HG03571 (cell line): ENCODE data around the gene SRPK2.

ENCODE experiments used
- ATAC-seq: cut with Tn5 transposase; IDR thresholded peaks from one replicate; pipeline ENCODE4 v1.9.1; 2021; ENCODE audit not compliant: unreplicated experiment

The SRPK2 gene

DNA sequence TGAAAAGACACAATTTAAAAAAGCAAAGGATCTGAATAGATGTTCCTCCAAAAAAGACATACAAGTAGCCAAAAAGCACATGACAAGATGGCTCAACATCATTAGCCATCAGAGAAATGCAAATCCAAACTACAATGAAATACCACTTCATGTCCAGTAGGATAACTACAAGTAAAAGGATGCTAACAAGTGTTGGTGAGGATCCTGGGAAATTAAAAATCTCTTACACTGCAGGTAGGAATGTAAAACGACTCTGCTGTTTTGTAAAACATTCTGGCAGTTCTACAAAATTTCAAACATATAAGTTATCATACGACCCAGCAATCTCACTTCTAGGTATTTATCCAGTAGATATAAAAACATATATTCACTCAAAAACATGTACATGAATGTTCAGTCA is 161.3 kb downstream of the SRPK2 start:
- ATAC-seq: no peak

DNA sequence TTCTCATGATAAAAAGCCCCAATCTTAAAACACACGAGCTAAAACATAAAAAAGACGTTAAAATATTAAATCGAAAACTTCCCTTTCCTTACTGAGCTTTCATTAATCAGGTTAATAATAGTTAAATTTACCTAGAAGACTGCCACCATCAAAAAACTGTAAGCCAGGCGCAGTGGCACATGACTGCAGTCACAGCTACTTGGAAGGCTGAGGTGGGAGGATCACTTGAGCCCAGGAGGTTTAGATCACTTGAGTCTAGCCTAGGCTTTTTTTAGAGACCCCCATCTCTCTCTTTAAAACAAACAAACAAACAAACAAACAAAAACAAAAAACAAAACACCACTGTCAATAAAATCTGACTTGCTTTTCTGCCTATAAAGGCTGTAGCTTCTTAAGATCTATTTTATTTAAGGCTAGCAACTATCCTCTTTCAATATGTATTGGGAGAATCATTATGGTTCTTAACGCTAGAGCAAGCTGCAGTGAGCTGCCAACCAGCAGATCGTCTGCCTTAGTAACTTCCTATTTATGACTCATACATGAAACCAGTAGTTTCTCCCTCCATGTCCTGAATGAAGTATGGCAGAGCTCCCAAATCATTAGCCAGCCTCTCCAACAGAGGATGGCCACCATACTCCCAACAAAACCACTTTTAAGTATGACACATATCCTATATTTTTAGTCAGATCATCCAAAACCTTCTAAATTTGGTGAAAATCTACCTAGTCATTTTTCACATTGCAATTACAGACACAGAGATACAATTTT is 163.7 kb downstream of the SRPK2 start:
- ATAC-seq: peak; percentile 94

DNA sequence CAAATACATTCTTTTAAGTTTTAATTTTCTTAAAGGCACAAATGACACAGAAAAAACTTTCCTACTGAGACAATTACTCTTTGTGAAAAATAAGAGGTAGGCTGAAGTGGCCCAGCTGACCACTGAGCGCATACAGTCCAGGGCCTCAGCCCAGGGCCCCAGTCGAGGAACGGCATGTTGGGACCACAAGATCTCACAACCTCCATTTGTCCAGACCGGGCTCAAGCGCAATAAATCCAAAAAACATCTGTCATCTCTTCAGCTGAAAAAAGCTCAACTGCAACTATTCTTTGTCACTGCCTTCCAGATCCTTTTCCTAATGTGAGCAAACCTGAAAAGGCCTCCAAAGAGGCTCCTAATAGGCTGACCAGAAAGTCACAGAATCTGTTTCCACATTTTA is 165.8 kb downstream of the SRPK2 start:
- ATAC-seq: no peak

DNA sequence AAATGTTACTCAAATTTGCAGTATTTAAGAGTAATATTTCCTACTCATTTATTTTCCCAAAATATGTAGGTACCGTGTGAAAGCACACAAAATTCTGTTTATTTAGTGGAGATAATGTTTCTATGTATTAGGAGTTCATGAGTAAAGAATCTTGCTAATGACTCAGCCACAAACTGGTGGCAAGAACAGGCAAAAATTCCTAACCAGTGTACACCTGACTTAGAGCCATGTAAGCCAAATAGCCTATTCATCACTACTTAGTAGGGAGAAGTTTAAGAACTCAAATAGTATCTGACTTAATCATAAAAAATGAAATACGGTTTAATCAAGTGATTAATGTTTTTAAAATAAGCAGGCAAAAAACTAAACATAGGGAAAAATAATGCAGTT is 169.0 kb downstream of the SRPK2 start:
- ATAC-seq: no peak

DNA sequence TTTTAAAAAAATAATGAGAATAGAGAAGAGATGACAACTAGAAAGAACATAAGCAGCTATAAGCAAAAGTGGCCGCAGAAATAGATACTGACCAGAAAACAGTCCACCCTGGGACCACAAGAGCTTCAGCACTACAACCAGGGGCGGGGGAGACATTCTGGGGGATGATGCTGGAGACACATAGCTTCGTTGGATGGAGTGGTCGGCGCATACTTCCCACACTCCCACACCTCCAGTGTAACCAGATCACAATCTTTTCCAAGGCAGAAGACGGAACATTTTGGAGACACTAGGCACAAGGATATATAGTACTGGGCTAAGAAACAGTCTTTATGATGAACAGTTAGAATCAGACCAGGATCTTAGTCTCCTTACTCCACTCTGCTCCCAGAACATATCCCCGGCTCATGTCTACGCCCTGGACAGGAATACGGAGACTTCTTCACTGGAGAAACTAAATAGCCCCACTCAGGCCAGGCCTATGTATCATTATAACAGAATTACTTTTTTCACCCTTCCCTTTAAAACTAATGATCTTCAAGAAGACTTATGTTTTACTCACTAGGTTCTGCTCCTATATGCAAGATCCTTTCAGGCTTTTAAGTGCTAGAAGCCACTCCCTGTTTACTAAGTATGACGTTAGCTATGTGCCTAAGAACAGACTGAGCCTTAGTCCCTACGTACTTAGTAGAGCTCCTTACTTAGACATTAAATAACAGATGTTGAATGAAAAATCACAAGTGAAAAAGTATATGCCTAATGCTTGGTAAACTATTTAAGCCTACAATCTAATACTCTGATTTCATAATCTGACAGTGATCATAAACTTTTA is 169.6 kb downstream of the SRPK2 start:
- no peak for ATAC-seq

DNA sequence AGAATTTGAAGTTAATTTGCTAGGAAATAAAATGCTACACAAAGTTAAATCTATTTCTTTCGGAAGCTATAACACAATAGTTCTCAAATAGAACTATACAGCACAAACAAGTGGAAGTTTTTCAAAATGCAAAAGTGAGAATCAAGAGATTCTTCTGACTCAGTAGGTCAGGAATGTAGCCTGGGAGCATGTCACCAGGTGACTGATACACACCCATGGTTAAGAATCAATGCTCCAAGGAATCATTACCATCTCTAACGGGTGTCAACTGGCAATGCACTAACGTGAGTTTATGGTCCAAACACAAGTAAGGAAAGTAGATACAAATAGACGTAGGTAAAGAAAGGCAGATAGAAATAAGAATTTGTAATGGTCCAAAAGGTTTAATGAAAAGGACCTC is 170.5 kb downstream of the SRPK2 start:
- ATAC-seq: no peak

DNA sequence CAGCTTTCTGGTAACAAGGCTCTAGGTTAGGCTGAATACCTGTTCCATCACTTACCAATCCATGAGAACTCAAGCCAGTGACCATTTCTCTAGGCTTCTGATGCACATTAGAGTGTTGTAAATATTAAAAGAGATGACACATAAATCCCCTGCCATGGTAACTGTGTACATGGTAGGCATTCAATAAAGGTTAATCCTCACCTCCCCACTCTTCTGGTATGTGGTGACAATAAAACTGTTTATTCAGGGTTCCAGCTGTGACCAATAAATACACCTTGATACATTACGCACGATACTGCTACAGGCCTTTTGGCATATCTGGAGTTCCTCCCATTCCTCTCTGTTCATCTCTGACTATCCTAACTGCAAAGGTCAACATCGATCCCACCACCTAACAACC is 171.9 kb downstream of the SRPK2 start:
- ATAC-seq: no peak

DNA sequence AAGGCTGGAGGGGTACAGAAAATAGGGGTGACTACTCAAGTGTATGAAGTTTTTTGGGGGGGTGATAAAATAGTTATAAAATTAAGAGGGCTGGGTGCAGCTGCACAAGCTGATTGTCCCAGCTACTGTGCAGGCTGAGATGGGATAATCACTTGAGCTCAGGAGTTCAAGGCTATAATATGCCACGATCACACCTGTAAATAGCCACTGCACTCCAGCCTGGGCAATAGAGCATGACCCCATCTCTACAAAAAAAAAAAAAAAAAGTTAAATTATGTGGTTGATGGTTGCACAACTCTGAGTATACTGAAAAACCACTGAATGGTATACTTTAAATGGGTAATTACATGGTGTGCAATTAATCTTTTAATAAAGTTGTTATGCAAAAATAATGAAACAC is 172.9 kb downstream of the SRPK2 start:
- no peak for ATAC-seq

DNA sequence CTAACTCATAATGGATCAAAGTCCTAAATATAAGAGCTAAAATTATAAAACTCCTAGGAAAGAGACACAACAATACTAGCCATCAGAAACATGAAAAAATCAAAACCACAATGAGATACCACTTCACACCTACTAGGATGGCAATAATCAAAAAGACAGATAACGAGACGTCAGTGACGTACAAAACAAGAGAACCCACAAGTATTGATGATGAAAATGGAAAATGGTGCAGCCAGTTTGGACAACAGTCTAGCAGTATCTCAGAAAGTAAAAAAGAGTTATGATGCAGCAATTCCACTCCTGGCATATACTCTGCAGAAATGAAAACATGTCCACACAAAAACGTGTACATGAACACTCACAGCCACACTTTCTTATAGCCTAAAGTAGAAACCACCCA is 173.5 kb downstream of the SRPK2 start:
- ATAC-seq: no peak

DNA sequence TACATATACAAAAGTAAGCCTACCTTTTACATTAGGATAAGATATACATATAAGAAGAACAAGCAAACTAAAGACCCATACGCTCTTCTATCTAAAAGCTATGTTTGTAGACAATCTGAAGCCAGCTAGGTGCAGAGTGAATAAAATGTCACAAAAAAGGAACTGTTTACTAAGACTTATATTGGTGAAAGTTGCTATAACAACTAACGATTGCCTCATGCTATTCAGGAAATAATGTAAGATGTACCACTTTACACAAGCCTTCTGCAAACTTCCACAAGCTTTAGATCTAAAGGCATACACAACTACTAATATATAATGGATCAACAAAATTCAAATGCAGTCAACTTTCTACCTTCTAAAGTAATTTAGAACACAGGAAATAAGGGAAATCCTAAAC is 175.1 kb downstream of the SRPK2 start:
- no peak for ATAC-seq

DNA sequence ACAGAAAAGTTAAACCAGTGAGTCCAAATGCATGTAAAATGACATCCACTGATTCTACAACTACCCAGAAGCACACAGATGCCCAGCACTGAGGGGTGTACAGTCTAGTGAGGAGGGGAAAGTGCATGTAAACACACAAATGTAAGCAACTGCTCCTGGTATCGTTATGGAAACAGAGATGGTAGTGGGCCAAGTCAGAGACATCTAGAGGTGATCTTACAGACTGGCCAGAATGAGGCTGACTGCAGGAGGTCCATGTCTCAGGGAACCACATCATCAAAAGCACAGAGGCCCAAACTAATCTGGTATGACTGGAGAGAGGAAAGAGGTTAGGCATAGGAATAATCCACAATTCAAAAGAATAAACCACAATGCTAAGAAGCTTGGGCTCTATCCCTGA is 176.5 kb downstream of the SRPK2 start:
- no peak for ATAC-seq

DNA sequence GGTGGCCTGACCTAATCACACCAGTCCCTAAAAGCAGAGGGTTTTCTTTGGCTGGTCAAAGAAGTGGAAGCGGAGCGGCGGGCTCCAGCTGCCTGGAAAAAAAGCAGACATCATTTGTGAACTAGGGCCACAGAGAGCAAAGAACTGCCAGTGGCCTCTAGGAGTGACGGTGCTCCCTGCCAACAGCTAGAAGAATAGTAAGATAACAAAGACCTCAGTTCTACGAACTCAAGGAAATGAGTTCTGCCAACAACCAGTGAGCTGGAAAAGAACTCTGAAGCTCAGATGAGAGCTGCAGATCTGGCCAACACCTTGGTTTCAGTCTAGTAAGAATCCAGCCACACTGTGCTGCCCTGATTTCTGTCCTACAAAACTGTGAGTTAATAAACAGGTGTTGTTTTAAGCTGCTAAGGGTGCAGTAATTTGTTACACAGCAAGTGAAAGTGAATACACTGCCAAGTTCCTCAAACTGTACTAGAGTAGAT is 178.0 kb downstream of the SRPK2 start:
- peak; percentile 91 for ATAC-seq

DNA sequence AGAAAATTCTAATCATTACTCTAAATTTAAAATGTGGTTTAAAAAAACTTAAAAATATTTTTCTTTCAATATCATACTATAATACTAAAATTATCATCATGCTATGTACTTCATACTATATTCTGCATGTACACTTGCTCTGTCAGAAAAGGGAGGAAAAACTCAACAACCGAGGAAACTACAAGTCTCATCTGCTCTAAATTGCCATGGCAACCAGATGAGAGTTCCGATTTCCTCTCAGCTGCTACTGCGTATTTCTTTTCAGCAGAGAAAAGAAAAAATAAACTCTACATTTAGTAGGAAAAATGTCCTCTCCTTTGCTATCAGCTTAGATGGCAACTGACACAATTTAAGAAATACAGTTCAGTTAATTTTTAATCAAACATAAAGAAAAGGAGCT is 178.9 kb downstream of the SRPK2 start:
- ATAC-seq: no peak

DNA sequence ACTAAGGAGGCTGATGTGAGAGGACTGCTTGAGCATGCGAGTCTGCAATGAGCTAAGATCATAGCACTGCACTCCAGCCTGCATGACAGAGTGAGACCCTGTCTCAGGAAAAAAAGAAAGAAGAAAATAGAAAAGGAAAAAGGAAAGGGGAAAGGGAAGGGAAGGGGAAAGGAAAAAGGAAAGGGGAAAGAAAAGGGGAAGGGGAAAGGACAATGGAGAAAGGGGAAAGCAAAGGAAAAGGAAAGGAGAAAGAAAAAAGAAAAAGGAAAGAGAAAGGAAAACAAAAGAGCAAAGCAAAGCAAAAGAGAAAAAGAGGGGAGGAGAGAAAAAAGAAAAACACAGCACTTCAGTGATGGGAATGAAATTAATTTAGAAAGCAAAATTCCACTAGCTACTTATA is 179.3 kb downstream of the SRPK2 start:
- no peak for ATAC-seq

DNA sequence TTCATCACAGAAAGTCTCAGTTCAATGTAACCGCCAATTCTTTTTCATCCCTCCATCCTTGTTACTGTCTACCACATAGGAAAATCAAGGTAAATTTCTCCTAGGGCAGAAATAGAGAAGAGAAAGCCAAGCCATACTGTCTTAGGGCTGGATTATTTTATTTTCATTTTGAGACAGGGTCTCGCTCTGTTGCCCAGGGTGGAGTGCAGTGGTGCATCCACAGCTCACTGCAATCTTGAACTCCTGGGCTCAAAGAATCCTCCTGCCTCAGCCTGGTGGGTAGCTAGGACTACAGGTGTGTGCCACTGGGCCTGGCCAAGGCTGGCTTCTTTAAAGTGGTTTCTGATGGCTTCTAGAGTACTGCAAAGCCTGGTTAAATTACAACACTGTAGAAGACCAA is 181.7 kb downstream of the SRPK2 start:
- no peak for ATAC-seq

DNA sequence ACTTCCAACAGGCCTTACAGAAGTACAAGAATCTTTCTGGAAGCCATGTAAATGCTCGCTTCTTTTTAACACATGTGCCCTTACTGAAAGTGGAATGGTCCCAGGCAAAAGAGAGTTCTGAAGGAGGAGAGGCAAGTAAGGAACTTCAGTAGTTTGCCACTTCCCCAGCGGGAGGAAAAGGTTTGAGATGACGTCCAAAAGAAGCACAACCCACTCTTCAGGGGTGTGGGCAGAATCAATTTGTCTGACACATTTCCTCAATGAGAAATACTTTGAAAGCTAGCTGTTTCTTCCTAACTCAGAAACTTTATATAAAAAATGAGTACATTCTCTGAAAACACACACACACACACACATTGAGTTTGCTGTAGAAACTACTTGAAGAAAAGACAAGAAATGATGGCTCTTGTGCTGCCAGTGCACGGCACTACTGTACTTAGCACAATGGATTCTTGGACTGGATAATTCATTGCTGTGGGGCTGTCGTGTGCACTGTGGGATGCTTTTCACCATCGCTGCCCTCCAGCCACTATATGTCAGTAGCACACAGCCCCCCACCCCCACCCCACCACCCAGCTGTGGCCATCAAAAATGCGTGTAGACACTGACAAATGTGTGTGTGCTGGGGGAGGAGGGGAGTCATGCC is 183.0 kb downstream of the SRPK2 start:
- no peak for ATAC-seq

DNA sequence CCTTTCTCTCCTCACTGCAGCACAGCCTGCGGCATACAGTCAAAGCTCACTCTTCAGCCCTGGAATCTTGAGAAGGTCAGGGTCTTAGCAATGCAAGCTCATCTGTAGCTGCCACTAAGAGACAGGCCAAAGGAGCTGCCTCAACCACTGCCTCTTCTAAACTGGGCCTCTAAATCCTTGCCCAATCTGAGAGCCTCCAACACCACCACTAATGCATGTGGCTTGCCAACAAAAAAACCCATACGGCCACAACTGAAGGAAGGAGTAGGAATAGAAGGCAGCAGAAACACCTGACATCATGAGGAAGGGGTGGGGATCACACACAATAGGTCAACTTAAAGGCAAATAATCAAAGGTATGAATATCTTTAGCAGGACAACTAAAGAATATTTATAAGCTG is 183.8 kb downstream of the SRPK2 start:
- ATAC-seq: no peak

DNA sequence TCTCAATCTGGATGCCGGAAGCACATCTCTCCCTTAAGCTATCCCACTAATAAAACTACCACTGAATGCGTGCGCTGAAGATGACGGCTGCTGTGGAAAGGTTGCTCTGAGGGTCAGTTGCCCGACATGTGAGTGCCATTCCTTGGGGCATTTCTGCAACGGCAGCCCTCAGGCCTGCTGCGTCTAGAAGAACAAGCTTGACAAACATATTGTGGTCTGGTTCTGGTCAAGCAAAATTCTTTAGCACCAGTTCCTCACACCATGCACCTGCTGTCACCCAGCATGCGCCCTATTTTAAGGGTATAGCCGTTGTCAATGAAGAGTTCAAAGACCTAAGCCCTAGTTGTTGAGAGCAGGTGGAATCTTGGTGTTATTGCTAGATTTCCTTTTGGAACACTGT is 184.2 kb downstream of the SRPK2 start:
- no peak for ATAC-seq

DNA sequence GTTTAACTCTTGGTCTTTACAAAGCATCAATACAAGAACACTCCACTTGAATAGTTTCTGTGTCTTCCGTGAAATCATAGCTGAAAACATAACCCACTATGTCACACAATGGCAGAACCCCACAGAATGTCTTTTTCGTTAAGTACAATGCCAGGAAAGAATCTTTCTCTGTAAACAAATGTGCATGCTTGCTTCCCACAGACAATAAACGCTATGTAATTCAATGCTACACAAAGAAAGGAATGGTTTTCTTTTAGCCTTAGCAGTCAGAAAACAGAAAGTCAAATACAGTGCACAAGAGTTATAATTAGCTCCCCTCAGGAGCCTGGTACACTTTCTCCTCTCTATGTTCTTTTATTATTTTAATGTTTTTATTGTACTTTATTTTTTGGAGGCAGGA is 186.1 kb downstream of the SRPK2 start:
- no peak for ATAC-seq

DNA sequence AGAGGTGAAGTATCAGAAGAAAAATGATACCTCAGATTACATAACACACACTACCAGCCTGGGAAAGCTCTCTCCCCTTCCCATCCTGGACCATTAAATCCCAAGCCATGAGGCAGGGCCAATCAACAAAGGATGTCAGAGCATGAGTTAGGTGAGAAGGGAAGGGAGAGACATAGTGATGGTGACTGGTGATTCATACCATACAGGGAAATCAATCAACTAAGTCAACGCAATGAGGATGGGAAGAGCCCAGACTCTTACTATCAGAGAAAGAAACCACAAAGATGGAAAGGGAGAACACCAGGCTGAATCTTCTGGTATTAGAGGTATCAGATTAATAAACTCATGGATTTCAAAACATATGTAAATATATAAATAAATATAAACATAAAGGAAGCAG is 189.3 kb downstream of the SRPK2 start:
- ATAC-seq: no peak

DNA sequence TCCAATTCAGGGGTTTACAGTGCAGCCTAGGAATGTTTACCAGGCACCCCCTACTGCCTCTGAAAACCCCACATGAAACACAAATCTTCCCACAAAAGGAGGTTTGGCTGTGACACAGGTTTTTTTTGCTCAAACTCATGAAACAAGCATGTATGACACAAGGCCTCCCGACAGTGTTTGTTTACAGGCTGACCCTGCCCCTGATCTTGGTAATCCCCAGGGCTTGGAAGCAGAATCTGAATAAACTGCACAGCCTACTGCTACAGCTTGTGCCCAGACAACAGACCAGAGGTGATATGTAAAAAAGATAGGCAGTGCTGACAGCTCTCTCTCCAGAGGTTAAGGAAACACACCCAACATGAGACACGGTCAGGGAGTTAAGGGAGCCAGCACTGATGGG is 190.5 kb downstream of the SRPK2 start:
- no peak for ATAC-seq

DNA sequence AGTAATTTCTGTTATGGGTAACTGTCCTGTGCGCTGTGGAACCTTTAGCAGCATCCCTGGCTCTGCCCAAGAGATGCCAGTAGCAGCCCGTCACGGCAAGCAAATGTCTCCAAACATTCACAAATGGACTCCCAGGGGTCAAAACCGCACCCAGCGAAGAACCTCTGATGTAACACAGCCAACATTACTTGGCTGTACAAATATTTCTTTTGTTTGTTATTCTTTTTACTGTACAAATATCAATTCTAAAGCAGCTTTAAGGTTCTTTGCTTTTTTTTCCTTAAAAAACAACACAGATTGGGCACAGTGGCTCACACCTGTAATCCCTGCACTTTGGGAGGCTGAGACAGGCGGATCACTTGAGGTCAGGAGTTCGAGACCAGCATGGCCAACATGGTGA is 192.2 kb downstream of the SRPK2 start:
- no peak for ATAC-seq
